ENCODE results near the gene PHTF2. TPM values are rescaled to one million over a fixed set of nuclear protein-coding genes. Genes with fewer than 3 reads are reported as not detected.

The PHTF2 gene
- polyA plus RNA-seq, 10 donors, result 17.3 to 26.0 (median 20.7) TPM

GRCh38 chr7:77918676-77919075 is 120.1 kb downstream of the PHTF2 start:
- DNase-seq, result no peak

GRCh38 chr7:77923419-77923818 is 124.8 kb downstream of the PHTF2 start:
- no peak for DNase-seq

GRCh38 chr7:77930496-77930895 is 131.9 kb downstream of the PHTF2 start:
- DNase-seq, result no peak

DNA sequence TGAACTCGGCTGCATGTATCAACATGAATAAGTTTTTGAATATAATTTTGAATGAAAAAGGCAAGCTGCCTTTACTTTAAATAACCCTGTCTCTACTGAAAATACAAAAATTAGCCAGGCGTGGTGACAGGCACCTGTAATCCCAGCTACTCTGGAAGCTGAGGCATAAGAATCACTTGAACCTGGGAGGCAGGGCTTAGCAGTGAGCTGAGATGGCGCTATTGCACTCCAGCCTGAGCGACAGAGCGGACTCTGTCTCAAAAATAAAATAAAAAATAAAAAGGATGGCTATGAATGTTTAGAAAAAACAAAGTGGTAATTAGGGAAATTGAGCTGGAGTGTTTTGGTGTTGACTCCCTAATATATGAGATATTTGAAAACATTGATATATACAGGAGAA is 133.3 kb downstream of the PHTF2 start:
- no peak for DNase-seq

- peak in 1 of 3 donors; percentile 2 for DNase-seq
Observed at GRCh38 chr7:77933394-77933793, 134.8 kb downstream of the PHTF2 start.

DNA sequence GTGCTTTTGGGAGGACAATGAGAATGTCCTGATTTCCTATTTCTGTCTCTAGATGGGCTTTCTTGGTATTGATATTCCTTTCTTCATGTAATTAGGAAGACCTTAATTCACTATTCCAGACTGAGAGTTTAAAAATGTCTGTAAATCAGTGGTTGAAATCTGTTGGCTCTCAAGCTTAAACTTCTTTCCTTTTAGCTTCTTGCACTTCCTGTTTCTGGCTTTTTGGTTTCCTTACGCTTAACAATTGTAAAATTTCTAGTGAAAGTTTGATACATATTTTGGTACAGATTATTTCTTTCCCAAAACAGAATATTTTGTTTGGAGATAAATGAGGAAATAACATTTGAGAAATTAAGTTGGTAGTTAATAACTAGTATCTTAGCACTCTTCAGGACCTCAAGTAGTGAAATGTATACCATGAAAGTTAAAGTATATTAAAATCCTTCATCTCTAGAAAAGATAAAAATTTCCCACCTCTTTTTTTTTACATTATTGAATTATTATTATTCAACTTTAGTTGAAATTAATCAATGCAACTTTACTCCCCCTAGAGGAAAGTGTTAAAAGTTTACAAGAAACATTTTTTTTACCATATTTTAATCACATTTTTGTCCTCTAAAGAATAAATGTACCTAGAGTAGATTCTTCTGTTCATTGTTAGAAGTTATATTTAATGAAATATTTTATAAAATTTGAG is 137.2 kb downstream of the PHTF2 start:
- DNase-seq, result no peak

- peak; percentile 19 to 53 (median 27) for DNase-seq
Observed at GRCh38 chr7:77940647-77941046, 142.1 kb downstream of the PHTF2 start.

DNA sequence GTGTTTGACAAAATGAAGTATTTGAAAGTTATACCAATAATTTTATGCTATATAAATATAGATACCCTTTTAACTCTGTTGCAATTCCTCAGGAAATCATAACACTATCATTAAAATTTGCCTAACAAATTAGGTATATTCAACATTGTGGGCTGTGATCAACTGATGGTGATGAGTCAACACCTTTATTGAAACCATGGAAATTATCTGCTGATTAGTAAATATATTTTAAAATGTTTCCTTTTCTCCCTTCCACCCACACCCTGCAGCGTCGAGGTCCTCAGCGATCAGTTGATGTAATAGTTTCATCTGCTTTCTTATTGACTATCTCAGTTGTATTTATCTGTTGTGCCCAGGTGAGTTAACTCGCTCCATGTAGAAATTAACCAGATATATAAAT is 143.9 kb downstream of the PHTF2 start:
- no peak for DNase-seq

- no peak for DNase-seq
Observed at GRCh38 chr7:77944183-77945182, 145.9 kb downstream of the PHTF2 start.

DNA sequence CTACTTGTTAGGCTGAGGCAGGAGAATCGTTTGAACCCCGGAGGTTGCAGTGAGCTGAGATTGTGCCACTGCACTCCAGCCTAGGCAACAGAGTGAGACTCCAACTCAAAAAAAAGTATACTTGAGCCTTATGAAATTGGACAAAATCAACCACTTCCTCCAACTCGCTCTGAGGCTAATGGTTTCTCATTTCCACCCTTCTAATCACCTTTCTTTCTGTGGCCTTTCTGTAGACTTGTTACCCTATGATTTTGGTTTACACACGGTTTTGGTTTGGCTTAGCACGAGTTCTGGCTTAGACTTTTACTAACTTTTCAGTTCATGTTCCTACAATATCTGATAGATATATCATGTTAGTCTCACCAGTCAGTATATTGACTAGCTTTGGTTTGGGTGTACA is 152.0 kb downstream of the PHTF2 start:
- no peak for DNase-seq

- DNase-seq, result no peak
Observed at GRCh38 chr7:77954773-77955555, 156.4 kb downstream of the PHTF2 start.

GRCh38 chr7:77958436-77958835 is 159.9 kb downstream of the PHTF2 start:
- DNase-seq, result no peak

GRCh38 chr7:77959080-77959479 is 160.5 kb downstream of the PHTF2 start:
- DNase-seq, result no peak

DNA sequence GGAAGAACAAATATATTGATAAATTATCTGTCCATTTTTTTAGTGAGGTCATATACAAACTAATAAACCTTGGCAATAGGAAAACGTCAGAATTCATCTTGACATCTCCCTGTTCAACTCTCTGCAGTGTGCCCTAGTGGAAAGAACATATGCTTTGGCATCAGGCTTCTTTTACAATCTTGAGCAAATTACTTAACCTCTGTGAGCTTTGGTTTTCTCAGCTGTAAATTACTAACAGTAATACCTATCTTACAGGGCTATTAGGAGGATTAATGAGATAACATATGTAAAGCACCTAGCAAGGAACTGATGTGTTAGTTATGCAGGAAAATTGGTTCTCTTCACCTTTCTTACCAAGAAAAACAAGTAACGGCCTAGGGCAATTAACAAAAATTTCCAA is 161.8 kb downstream of the PHTF2 start:
- DNase-seq, result no peak

GRCh38 chr7:77967429-77967828 is 168.9 kb downstream of the PHTF2 start:
- DNase-seq, result no peak

DNA sequence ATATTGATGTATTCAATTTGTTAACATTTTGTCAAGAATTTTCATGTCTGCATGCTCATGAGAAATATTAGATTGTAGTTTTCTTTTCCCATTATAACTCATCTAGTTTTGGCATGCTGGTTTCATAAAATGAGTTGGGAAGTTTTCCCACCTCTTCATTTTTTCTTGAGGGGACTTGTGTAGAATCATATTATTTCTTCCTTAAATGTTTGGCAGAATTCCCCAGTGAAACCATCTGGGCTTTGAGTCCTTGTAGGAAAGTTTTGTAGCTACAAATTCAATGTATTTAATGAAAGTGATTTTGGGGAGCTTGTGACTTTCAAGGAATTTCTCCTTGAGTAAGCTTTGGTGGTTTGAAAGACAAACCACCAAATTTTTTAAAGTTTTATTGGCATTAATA is 173.2 kb downstream of the PHTF2 start:
- peak; percentile 16 to 53 (median 21) for DNase-seq

GRCh38 chr7:77975672-77976480 is 177.3 kb downstream of the PHTF2 start:
- DNase-seq, result no peak

DNA sequence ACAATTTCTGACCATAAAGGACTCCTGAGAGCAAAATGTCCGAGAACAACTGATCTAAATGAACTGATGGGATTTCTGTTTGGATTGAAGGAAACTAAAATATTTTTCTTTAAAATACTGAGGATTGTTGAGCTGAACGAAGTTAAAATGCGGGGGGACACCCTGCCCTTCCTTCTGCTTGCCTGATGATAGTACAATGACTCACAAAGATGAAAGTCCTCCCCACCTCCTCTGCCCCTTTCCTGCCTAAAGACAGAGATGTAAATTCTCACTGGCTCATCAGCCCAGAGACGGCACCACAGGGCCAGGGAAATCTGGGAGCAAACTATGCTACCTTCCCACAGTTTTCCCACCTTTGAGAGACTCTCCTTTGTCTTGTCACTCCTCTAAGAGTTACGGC is 180.6 kb downstream of the PHTF2 start:
- DNase-seq, result no peak

- no peak for DNase-seq
Observed at GRCh38 chr7:77980087-77980713, 181.6 kb downstream of the PHTF2 start.

GRCh38 chr7:77982926-77983550 is 184.5 kb downstream of the PHTF2 start:
- no peak for DNase-seq

All from muscle of back (tissue), 11 donors.